H1 (cell line): Measurements from ENCODE around the gene TAF10. TPM values are rescaled to one million over a fixed set of nuclear protein-coding genes. Genes with fewer than 3 reads are reported as not detected.

ENCODE experiments used
- CTCF ChIA-PET: fragments of 300-600 bp; sonication (Branson Sonifier 250); formaldehyde crosslinking; loops from one replicate; lab custom pipeline; 2021; ENCODE audit not compliant: partially characterized antibody; lab: Charles Lee
- POLR2A ChIA-PET: fragments of 300-600 bp; sonication (Branson Sonifier 250); formaldehyde crosslinking; loops from one replicate; lab custom pipeline; 2021; ENCODE audit warnings: inconsistent platforms; ENCODE audit not compliant: partially characterized antibody; lab: Charles Lee
- DNase-seq, 2 experiments: peaks; one replicate each; pipeline versions ENCODE4 v3.0.0 to v3.0.0-alpha.2; 2010 to 2022; ENCODE audit warnings: low spot score in 2 of 2, low read depth in 1 of 2, mixed read lengths in 1 of 2
- FAIRE-seq: peaks from 2 replicates; lab custom pipeline; 2011; peaks lifted over from hg19 to GRCh38; lab: Jason Lieb, UNC
- H2AFZ ChIP-seq: 2 replicates; pipeline ENCODE4 v1.8.1; 2012; ENCODE audit warnings: low read length, inconsistent platforms
- H2AK5ac ChIP-seq: 2 replicates; pipeline ENCODE4 v1.6.1; 2013; ENCODE audit warnings: low read depth, low read length
- H2BK120ac ChIP-seq: replicated peaks from 2 replicates; pipeline ENCODE3; 2013; ENCODE audit warnings: low read depth, low read length, inconsistent platforms
- H2BK12ac ChIP-seq: 2 replicates; pipeline ENCODE4 v1.6.1; 2013; ENCODE audit warnings: low read depth, low read length
- H2BK15ac ChIP-seq: 2 replicates; pipeline ENCODE4 v1.6.1; 2013; ENCODE audit warnings: low read length
- H2BK20ac ChIP-seq: 2 replicates; pipeline ENCODE4 v1.6.1; 2013; ENCODE audit warnings: low read length
- H2BK5ac ChIP-seq: 2 replicates; pipeline ENCODE4 v1.6.1; 2013; ENCODE audit warnings: low read depth, low read length
- H3K14ac ChIP-seq: 2 replicates; pipeline ENCODE4 v1.6.1; 2013; ENCODE audit warnings: inconsistent platforms; ENCODE audit not compliant: insufficient read length
- H3K18ac ChIP-seq: 2 replicates; pipeline ENCODE4 v1.6.1; 2013; ENCODE audit warnings: low read length; ENCODE audit errors: extremely low read depth
- H3K23ac ChIP-seq: 2 replicates; pipeline ENCODE4 v1.6.1; 2013; ENCODE audit warnings: inconsistent platforms; ENCODE audit not compliant: insufficient read length
- H3K23me2 ChIP-seq: 2 replicates; pipeline ENCODE4 v1.6.1; 2013; ENCODE audit warnings: low read depth, low read length
- H3K27ac ChIP-seq: 2 replicates; pipeline ENCODE4 v1.6.1; 2011; ENCODE audit warnings: low read depth, low read length, inconsistent platforms
- H3K27me3 ChIP-seq, 4 experiments: replicated peaks in 1 of 4; 1 replicate in 1 of 4; 2 replicates in 3 of 4; pipeline versions ENCODE4 v1.6.1 to v1.8.1; 2011 to 2013; ENCODE audit warnings: low read length in 3 of 4, mild to moderate bottlenecking in 3 of 4, inconsistent platforms in 2 of 4, mixed read lengths in 2 of 4, moderate library complexity in 1 of 4; ENCODE audit not compliant: control insufficient read depth in 3 of 4, insufficient read depth in 3 of 4; ENCODE audit errors: extremely low read depth in 1 of 4
- H3K36me3 ChIP-seq, 4 experiments: 2 replicates each; pipeline versions ENCODE4 v1.6.1 to v1.8.1; 2011 to 2013; ENCODE audit warnings: mild to moderate bottlenecking in 4 of 4, low read length in 3 of 4, moderate library complexity in 2 of 4, control low read depth in 1 of 4, inconsistent platforms in 1 of 4; ENCODE audit not compliant: insufficient read depth in 4 of 4, control insufficient read depth in 2 of 4
- H3K4ac ChIP-seq: replicated peaks from 2 replicates; pipeline ENCODE3; 2013; ENCODE audit warnings: low read length, low read depth, mixed read lengths, inconsistent platforms; ENCODE audit not compliant: insufficient read length
- H3K4me1 ChIP-seq, 4 experiments: replicated peaks in 1 of 4; 1 replicate in 1 of 4; 2 replicates in 3 of 4; pipeline versions ENCODE4 v1.6.1 to v1.8.1; 2011 to 2013; ENCODE audit warnings: low read length in 3 of 4, inconsistent platforms in 2 of 4, mixed read lengths in 1 of 4; ENCODE audit not compliant: insufficient read depth in 4 of 4, control insufficient read depth in 3 of 4
- H3K4me2 ChIP-seq, 2 experiments: 2 replicates each; pipeline versions ENCODE4 v1.6.1 to v1.8.1; 2011 to 2013; ENCODE audit warnings: low read depth in 2 of 2, low read length in 2 of 2, control low read depth in 1 of 2, inconsistent platforms in 1 of 2, mild to moderate bottlenecking in 1 of 2; ENCODE audit not compliant: insufficient read depth in 1 of 2
- H3K4me3 ChIP-seq, 4 experiments: fragments of 200-600, 300-600 bp in 1 of 4; sonication (generic), shearing (Covaris generic), sonication (Bioruptor Twin) in 1 of 4; 2 replicates each; pipeline versions ENCODE4 v1.5.1 to v1.8.1; 2011 to 2016; ENCODE audit warnings: low read length in 4 of 4, low read depth in 3 of 4, control low read depth in 2 of 4, inconsistent platforms in 2 of 4, mild to moderate bottlenecking in 2 of 4, mixed read lengths in 1 of 4, moderate library complexity in 1 of 4; ENCODE audit not compliant: insufficient read depth in 2 of 4; ENCODE audit errors: extremely low read depth in 1 of 4
- H3K56ac ChIP-seq: replicated peaks from 2 replicates; pipeline ENCODE3; 2013; ENCODE audit warnings: low read depth, mild to moderate bottlenecking, mixed read lengths, low read length, inconsistent platforms; ENCODE audit not compliant: insufficient read length
- H3K79me1 ChIP-seq: 2 replicates; pipeline ENCODE4 v1.6.1; 2013; ENCODE audit warnings: low read depth, low read length, control low read depth
- H3K79me2 ChIP-seq, 2 experiments: 2 replicates each; pipeline versions ENCODE4 v1.6.1 to v1.8.1; 2012 to 2013; ENCODE audit warnings: low read length in 2 of 2, mild to moderate bottlenecking in 2 of 2, inconsistent platforms in 1 of 2; ENCODE audit not compliant: insufficient read depth in 2 of 2, control insufficient read depth in 1 of 2
- H3K9ac ChIP-seq, 4 experiments: replicated peaks in 1 of 4; 1 replicate in 1 of 4; 2 replicates in 3 of 4; pipeline versions ENCODE4 v1.6.1 to v1.8.1; 2011 to 2013; ENCODE audit warnings: low read depth in 3 of 4, low read length in 3 of 4, control low read depth in 2 of 4, mild to moderate bottlenecking in 2 of 4, moderate library complexity in 2 of 4, inconsistent platforms in 1 of 4; ENCODE audit errors: extremely low read depth in 1 of 4
- H3K9me3 ChIP-seq, 2 experiments: 2 replicates each; pipeline versions ENCODE4 v1.6.1 to v1.8.1; 2012 to 2013; ENCODE audit warnings: mild to moderate bottlenecking in 2 of 2, moderate library complexity in 2 of 2, control low read depth in 1 of 2, inconsistent platforms in 1 of 2, low read depth in 1 of 2, low read length in 1 of 2, mixed read lengths in 1 of 2; ENCODE audit not compliant: insufficient read depth in 2 of 2
- H4K20me1 ChIP-seq, 2 experiments: replicated peaks in 1 of 2; 2 replicates each; pipeline versions ENCODE3 to v1.8.1; 2011 to 2013; ENCODE audit warnings: inconsistent platforms in 2 of 2, low read length in 2 of 2, mild to moderate bottlenecking in 1 of 2; ENCODE audit not compliant: insufficient read depth in 2 of 2, control insufficient read depth in 1 of 2
- H4K5ac ChIP-seq: 2 replicates; pipeline ENCODE4 v1.6.1; 2013; ENCODE audit warnings: low read length, low read depth, mixed read lengths, inconsistent platforms; ENCODE audit not compliant: insufficient read length
- H4K8ac ChIP-seq: 2 replicates; pipeline ENCODE4 v1.8.0; 2013; ENCODE audit warnings: mild to moderate bottlenecking, moderate library complexity, low read length, inconsistent platforms; ENCODE audit not compliant: insufficient read depth; ENCODE audit errors: extremely low read depth
- H4K91ac ChIP-seq: replicated peaks from 2 replicates; pipeline ENCODE3; 2013; ENCODE audit warnings: low read length, mixed read lengths, inconsistent platforms; ENCODE audit not compliant: insufficient read length
- CBX8 ChIP-seq: fragments of 300-800, 300-1000 bp; sonication (generic); IDR thresholded peaks from 2 replicates; pipeline ENCODE4 v1.7.1; 2016; ENCODE audit warnings: low read depth, low read length, borderline replicate concordance
- CHD1 ChIP-seq: IDR thresholded peaks from 2 replicates; pipeline ENCODE4 v1.6.1; 2012; ENCODE audit warnings: low read depth, low read length, improper control_type of control experiment
- CTBP2 ChIP-seq: IDR thresholded peaks from 2 replicates; pipeline ENCODE4 v1.7.0; 2011; ENCODE audit warnings: borderline replicate concordance, mild to moderate bottlenecking, moderate library complexity, mixed read lengths, low read length; ENCODE audit not compliant: insufficient read depth, insufficient read length
- EGR1 ChIP-seq: IDR thresholded peaks from 2 replicates; pipeline ENCODE4 v1.6.1; 2011; ENCODE audit warnings: low read depth, low read length, borderline replicate concordance
- HDAC2 ChIP-seq, 2 experiments: fragments of 300-600 bp in 1 of 2; sonication (generic) in 1 of 2; IDR thresholded peaks; 2 replicates each; pipeline ENCODE4 v1.6.1; 2011 to 2012; ENCODE audit warnings: low read depth in 2 of 2, low read length in 2 of 2, mild to moderate bottlenecking in 2 of 2, moderate library complexity in 2 of 2, borderline replicate concordance in 1 of 2, inconsistent platforms in 1 of 2
- POU5F1 ChIP-seq: IDR thresholded peaks from 2 replicates; pipeline ENCODE4 v1.6.1; 2011; ENCODE audit warnings: low read depth, mild to moderate bottlenecking, low read length, moderate library complexity
- RFX5 ChIP-seq: IDR thresholded peaks from 2 replicates; pipeline ENCODE4 v1.6.1; 2011; ENCODE audit warnings: low read depth, low read length, improper control_type of control experiment, borderline replicate concordance
- RXRA ChIP-seq: IDR thresholded peaks from 2 replicates; pipeline ENCODE4 v1.6.1; 2011; ENCODE audit warnings: low read depth, mild to moderate bottlenecking, low read length, moderate library complexity; ENCODE audit not compliant: insufficient read depth
- WGBS, 2 experiments: shearing (Covaris generic) in 1 of 2; methylation state at CpG; one replicate each; pipeline versions ENCODE4 v1.1.6 to v1.1.7; 2013 to 2015; ENCODE audit warnings: low lambda C conversion rate in 2 of 2, mixed read lengths in 2 of 2, inconsistent platforms in 1 of 2, low coverage in 1 of 2, missing lambda C conversion rate in 1 of 2; ENCODE audit not compliant: insufficient replicate concordance in 2 of 2, insufficient coverage in 1 of 2, insufficient read length in 1 of 2; ENCODE audit errors: extremely low coverage in 1 of 2, missing lambda C conversion rate in 1 of 2; 5-methylcytosine and 5-hydroxymethylcytosine counted together
- polyA plus RNA-seq, 7 experiments: library from polyadenylated mRNA; depleted of rRNA in 3 of 7; stranded (reverse) in 5 of 7; unstranded in 2 of 7; fragments of >200 nt in 5 of 7; fragments of 200-250 nt in 2 of 7; gene quantifications; 1 replicate in 5 of 7; 2 replicates in 1 of 7; 4 replicates in 1 of 7; pipeline versions ENCODE4 v1.2.1 to v1.2.3, GENCODE V29; 2011 to 2013; ENCODE audit warnings: missing spikeins in 2 of 7, mixed read lengths in 2 of 7
- total RNA-seq: library from RNA; stranded (reverse); fragmentation: NEBNext Ultra II Directional; extraction: Animal tissue kit (Norgen Biotek cat#: 25700); gene quantifications from 2 replicates; pipeline ENCODE4 v1.2.1, GENCODE V29; 2021
- TF ChIP-seq, protein P1 (sequence below): IDR thresholded peaks from 2 replicates; pipeline ENCODE4 v1.6.1; 2011; ENCODE audit warnings: low read depth, mild to moderate bottlenecking, low read length; ENCODE audit not compliant: insufficient read depth
- TF ChIP-seq, protein P2 (sequence below), 3 experiments: IDR thresholded peaks; 1 replicate in 2 of 3; 2 replicates in 1 of 3; pipeline versions ENCODE4 v1.5.1 to v1.6.1; 2011; ENCODE audit warnings: low read length in 3 of 3, mild to moderate bottlenecking in 3 of 3, inconsistent platforms in 2 of 3, low read depth in 1 of 3, moderate library complexity in 1 of 3; ENCODE audit not compliant: insufficient read depth in 1 of 3; ENCODE audit errors: control extremely low read depth in 1 of 3

Gene TAF10
- total and polyA plus RNA-seq, 2 of the 8 experiments (the other 6 are each of a cell fraction or from before 2014, with no cell fraction given), result 128 to 213 TPM

DNA sequence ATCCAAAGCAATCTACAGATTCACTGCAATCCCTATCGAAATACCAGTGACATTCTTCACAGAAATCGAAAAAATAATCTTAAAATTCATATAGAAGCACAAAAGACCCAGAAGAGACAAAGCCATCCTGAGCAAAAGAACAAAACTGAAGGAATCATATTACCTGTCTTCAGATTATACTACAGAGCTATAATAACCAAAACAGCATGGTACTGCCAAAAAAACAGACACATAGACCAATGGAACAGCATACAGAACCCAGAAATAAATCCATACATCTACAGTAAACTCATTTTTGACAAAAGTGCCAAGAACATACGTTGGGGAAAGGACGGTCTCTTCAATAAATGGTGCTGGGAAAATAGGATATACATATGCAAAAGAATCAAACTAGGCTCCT is 27.5 kb downstream of the TAF10 start:
- Histone ChIP-seq H3K56ac (no peak overlapping the region), H2AK5ac (no peak overlapping the region), H3K79me1 (no peaks in the 10 kb centered on the region), H3K4me2 (no peak overlapping the region), H3K27me3 (no peaks in the 10 kb centered on the region), H2BK12ac (no peak overlapping the region), H3K4ac (no peak overlapping the region), H3K23me2 (no peaks in the 10 kb centered on the region), H2BK5ac (no peak overlapping the region), H3K9ac (no peak overlapping the region), H3K79me2 (no peaks in the 10 kb centered on the region), H2BK20ac (no peak overlapping the region), H3K23ac (no peak overlapping the region), H4K91ac (no peak overlapping the region), H3K36me3 (no peaks in the 10 kb centered on the region), H3K4me3 (no peak overlapping the region), H3K14ac (no peak overlapping the region), H3K4me1 (peaks cover 0 to 16% (median 10%) of the 10 kb centered on the region in 4 experiments; a peak in 5 of 7 replicates), H4K8ac (no peak overlapping the region), H3K18ac (no peak overlapping the region), H2BK15ac (no peak overlapping the region), H4K20me1 (no peaks in the 10 kb centered on the region), H2BK120ac (no peak overlapping the region), H3K27ac (no peak overlapping the region), H3K9me3 (peaks cover 0 to 4% of the 10 kb centered on the region in 2 experiments; a peak in 1 of 4 replicates), H2AFZ (no peak overlapping the region), H4K5ac (no peak overlapping the region)
- WGBS, 2 experiments, result 91% methylated on average over 4 of the region's 4 CpGs; no CpG with 5 or more reads in 1 of the 2 experiments
- TF ChIP-seq CHD1, result no peak
- no peak for TF ChIP-seq EGR1
- TF ChIP-seq CBX8, result no peak
- no peak for TF ChIP-seq CTBP2
- TF ChIP-seq, protein P1, sequence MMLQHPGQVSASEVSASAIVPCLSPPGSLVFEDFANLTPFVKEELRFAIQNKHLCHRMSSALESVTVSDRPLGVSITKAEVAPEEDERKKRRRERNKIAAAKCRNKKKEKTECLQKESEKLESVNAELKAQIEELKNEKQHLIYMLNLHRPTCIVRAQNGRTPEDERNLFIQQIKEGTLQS, result no peak
- no peak for TF ChIP-seq POU5F1
- TF ChIP-seq RXRA, result no peak
- no peak for TF ChIP-seq RFX5
- no peak for TF ChIP-seq HDAC2 (IDR thresholded peaks at IDR 0.05; ENCODE audit: borderline replicate concordance in 1 of 2, low read depth in 2 of 2, low read length in 2 of 2)
- TF ChIP-seq, protein P2, sequence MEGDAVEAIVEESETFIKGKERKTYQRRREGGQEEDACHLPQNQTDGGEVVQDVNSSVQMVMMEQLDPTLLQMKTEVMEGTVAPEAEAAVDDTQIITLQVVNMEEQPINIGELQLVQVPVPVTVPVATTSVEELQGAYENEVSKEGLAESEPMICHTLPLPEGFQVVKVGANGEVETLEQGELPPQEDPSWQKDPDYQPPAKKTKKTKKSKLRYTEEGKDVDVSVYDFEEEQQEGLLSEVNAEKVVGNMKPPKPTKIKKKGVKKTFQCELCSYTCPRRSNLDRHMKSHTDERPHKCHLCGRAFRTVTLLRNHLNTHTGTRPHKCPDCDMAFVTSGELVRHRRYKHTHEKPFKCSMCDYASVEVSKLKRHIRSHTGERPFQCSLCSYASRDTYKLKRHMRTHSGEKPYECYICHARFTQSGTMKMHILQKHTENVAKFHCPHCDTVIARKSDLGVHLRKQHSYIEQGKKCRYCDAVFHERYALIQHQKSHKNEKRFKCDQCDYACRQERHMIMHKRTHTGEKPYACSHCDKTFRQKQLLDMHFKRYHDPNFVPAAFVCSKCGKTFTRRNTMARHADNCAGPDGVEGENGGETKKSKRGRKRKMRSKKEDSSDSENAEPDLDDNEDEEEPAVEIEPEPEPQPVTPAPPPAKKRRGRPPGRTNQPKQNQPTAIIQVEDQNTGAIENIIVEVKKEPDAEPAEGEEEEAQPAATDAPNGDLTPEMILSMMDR (IDR thresholded peaks at IDR 0.05; ENCODE audit: control extremely low read depth in 1 of 3, insufficient read depth in 1 of 3, low read depth in 1 of 3, low read length in 3 of 3), result no peak
- no peak for FAIRE-seq
- ChIA-PET POLR2A (interaction anchor here (0.6 to 1.4 kb wide), 3 partner anchors 14 to 441 kb away, joined by 3 to 4 read pairs (median 3); no protein-coding TSS in a partner anchor), CTCF (no interaction called here)
- DNase-seq, result no peak
